Natural killer cell treated with Interleukin-12 subunit alpha and Interleukin-12 subunit beta and Interleukin-15 and Interleukin-18, amount 100 ng/mL, for 72 hours (primary cell): ENCODE results near the gene SPESP1. TPM values are rescaled to one million over a fixed set of nuclear protein-coding genes. Genes with fewer than 3 reads are reported as not detected.
"Not testable (repeated sequence)": the region's sequence is repeated elsewhere in the genome, so short reads cannot be mapped to it uniquely, and the experiment has no call there.

ENCODE experiments used
- ATAC-seq, 2 donors: fragments of 150-1000 bp; cut with Tn5 transposase in 1 of 2; sonication (Bioruptor Pico), chemical (Tn5 transposase) in 1 of 2; 2 replicates each; pipeline ENCODE4 v1.10.0; 2021
- DNase-seq: peaks from one replicate; pipeline ENCODE4 v3.0.0; 2022; ENCODE audit warnings: low spot score
- H3K27ac Mint-ChIP-seq, 2 donors: 1 replicate in 1 of 2; 2 replicates in 1 of 2; pipeline ENCODE4 v1.8.0; 2022; ENCODE audit warnings: mixed read lengths in 2 of 2, mild to moderate bottlenecking in 1 of 2, moderate library complexity in 1 of 2
- H3K27me3 Mint-ChIP-seq, 2 donors: 1 replicate in 1 of 2; 2 replicates in 1 of 2; pipeline ENCODE4 v1.8.0; 2022; ENCODE audit warnings: mixed read lengths in 2 of 2
- H3K36me3 Mint-ChIP-seq: one replicate; pipeline ENCODE4 v1.8.0; 2022; ENCODE audit warnings: mixed read lengths
- H3K4me1 Mint-ChIP-seq, 2 donors: 1 replicate in 1 of 2; 2 replicates in 1 of 2; pipeline ENCODE4 v1.8.0; 2022; ENCODE audit warnings: low read depth in 2 of 2, mixed read lengths in 2 of 2, mild to moderate bottlenecking in 1 of 2
- H3K4me3 Mint-ChIP-seq: one replicate; pipeline ENCODE4 v1.8.0; 2022; ENCODE audit warnings: mixed read lengths
- H3K9me3 Mint-ChIP-seq: 2 replicates; pipeline ENCODE4 v1.8.0; 2022; ENCODE audit warnings: mixed read lengths
- total RNA-seq, 2 donors: library from RNA; stranded (reverse); gene quantifications; one replicate each; pipeline ENCODE4 v1.2.3, GENCODE V29; 2022

The SPESP1 gene
- total RNA-seq, 2 donors from 2014 or later = 0.50 TPM; not detected in 1

DNA sequence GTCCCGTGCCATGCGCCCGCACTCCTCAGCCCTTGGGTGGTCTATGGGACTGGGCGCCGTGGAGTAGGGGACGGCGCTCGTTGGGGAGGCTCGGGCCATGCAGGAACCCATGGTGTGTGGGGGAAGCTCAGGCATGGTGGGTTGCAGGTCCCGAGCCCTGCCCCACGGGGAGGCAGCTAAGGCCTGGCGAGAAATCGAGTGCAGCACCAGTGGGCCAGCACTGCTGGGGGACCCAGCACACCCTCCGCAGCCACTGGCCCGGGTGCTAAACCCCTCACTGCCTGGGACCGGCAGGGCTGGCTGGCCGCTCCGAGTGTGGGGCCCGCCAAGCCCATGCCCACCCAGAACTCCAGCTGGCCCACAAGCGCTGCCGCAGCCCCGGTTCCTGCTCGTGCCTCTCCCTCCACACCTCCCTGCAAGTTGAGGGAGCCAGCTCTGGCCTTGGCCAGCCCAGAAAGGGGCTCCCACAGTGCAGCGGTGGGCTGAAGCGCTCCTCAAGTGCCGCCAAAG is 45.4 kb downstream of the SPESP1 start:
- not testable (repeated sequence) for H3K27ac Mint-ChIP-seq, ATAC-seq, DNase-seq, H3K4me3 Mint-ChIP-seq, H3K36me3 Mint-ChIP-seq, H3K9me3 Mint-ChIP-seq, H3K4me1 Mint-ChIP-seq
- H3K27me3 Mint-ChIP-seq = peaks cover 10 to 17% of the 10 kb centered on the region in 2 donors

- not testable (repeated sequence) for H3K4me1 Mint-ChIP-seq, H3K36me3 Mint-ChIP-seq, H3K27ac Mint-ChIP-seq, H3K4me3 Mint-ChIP-seq, H3K9me3 Mint-ChIP-seq, DNase-seq, ATAC-seq
- H3K27me3 Mint-ChIP-seq = peaks cover 10 to 26% of the 10 kb centered on the region in 2 donors
Observed at GRCh38 chr15:68977426-68977825, 47.1 kb downstream of the SPESP1 start.

GRCh38 chr15:68979006-68979405 is 48.7 kb downstream of the SPESP1 start:
- Mint-ChIP-seq H3K4me3 (no peak overlapping the region), H3K27ac (no peak overlapping the region), H3K36me3 (peaks cover 5% of the 10 kb centered on the region), H3K4me1 (no peaks in the 10 kb centered on the region), H3K9me3 (no peaks in the 10 kb centered on the region), H3K27me3 (peaks cover 7 to 20% of the 10 kb centered on the region in 2 donors)
- DNase-seq (no peak), ATAC-seq (no peak)

DNA sequence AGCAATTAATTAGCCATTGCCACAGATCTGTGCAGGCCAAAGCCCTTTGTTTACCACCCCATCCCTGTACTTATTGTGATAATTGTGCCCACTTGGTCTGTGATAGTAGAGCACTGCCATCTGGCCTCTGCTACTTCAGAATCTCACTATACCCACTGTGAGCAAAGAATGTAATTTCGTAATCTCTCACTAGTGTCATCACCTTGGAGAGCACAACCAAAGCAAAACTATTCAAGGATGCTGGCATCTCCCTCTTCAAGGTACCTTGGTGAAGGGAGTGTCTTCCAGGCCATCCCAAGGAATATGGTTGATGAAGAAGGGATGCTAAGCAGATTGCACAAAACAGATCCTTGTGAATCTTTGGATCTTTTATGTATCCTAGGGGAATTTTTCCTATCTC is 49.5 kb downstream of the SPESP1 start:
- DNase-seq (no peak), ATAC-seq (no peak)
- H3K27me3 Mint-ChIP-seq = peaks cover 8 to 13% of the 10 kb centered on the region in 2 donors
- H3K4me3 Mint-ChIP-seq = no peak overlapping the region
- no peak overlapping the region for H3K27ac Mint-ChIP-seq
- H3K4me1 Mint-ChIP-seq = no peaks in the 10 kb centered on the region
- no peaks in the 10 kb centered on the region for H3K9me3 Mint-ChIP-seq
- peaks cover 5% of the 10 kb centered on the region for H3K36me3 Mint-ChIP-seq

DNA sequence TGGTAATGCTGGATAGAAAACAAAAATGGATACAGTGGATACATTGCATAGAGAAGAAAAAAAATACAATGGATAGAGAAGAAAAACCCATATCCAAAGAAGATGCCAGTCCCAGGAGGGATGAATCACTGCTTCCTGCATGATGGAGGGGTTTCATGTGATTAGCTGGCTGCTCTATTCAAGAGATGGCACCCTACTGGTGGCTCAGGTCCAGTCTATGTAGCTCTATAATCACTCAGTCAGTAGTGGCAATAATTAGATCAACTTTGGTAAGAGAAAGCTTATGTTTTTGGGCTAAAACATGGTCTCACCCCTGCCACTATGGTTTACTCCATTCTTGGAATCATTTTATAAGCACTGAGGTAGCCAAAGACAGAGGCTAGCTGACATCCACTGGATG is 50.5 kb downstream of the SPESP1 start:
- peaks cover 5% of the 10 kb centered on the region for H3K36me3 Mint-ChIP-seq
- no peak overlapping the region for H3K27ac Mint-ChIP-seq
- ATAC-seq (no peak), DNase-seq (no peak)
- peaks cover 8 to 13% of the 10 kb centered on the region in 2 donors for H3K27me3 Mint-ChIP-seq
- no peaks in the 10 kb centered on the region for H3K9me3 Mint-ChIP-seq
- no peaks in the 10 kb centered on the region for H3K4me1 Mint-ChIP-seq
- H3K4me3 Mint-ChIP-seq = no peak overlapping the region

DNA sequence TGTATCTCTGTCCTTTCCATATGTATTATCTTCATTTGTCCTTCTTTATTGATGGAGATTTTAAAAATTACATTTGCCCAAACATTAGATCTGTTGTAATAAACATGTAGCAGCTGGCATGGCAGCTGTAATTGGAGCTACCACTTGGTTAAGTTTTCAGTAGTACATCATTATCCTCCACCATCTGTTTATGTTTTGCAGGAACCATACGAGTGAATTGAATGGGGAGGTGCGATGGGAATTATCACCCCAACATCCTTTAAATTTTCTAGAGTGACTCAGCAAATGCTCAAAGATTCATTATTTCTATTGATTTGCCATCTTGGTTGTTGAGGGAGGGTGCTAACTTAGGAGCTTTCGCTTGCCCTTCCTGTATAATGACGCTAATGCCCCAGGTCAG is 51.6 kb downstream of the SPESP1 start:
- H3K27me3 Mint-ChIP-seq = peaks cover 8 to 13% of the 10 kb centered on the region in 2 donors
- peaks cover 3% of the 10 kb centered on the region for H3K36me3 Mint-ChIP-seq
- H3K4me1 Mint-ChIP-seq = no peaks in the 10 kb centered on the region
- no peak overlapping the region for H3K4me3 Mint-ChIP-seq
- H3K9me3 Mint-ChIP-seq = no peaks in the 10 kb centered on the region
- ATAC-seq = no peak
- no peak for DNase-seq
- H3K27ac Mint-ChIP-seq = no peak overlapping the region

- no peak for DNase-seq
- no peaks in the 10 kb centered on the region for H3K9me3 Mint-ChIP-seq
- H3K27me3 Mint-ChIP-seq = peaks cover 13 to 15% of the 10 kb centered on the region in 2 donors
- no peak overlapping the region for H3K27ac Mint-ChIP-seq
- H3K4me3 Mint-ChIP-seq = no peak overlapping the region
- no peaks in the 10 kb centered on the region for H3K36me3 Mint-ChIP-seq
- ATAC-seq = no peak
- no peaks in the 10 kb centered on the region for H3K4me1 Mint-ChIP-seq
Observed at GRCh38 chr15:68982976-68983563, 52.7 kb downstream of the SPESP1 start.

DNA sequence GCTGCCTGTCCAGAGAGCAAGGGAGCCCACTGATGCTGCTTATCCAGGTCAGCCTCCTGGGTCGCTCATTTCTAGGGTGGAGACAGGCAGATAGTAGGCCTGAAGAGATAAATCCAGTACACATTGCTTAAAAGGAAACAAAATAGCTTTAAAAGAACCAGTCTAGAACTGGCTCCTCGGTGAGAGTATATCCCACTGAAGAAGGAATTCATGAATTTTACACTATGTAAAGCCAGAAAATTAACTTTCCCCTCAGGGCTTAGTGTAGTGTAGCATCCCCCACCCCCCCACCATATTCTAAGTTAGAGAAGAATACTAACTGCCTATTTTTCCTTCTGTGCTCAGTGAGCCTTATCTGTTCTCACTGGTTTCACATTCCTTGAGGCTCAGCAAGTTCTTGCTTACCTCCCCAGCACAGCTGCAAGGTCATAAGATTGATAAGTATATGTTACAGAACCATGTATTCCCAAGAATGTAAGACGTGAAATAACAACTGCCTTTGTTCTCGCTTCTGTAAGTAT is 53.7 kb downstream of the SPESP1 start:
- no peak overlapping the region for H3K4me3 Mint-ChIP-seq
- H3K4me1 Mint-ChIP-seq = no peaks in the 10 kb centered on the region
- H3K36me3 Mint-ChIP-seq = no peaks in the 10 kb centered on the region
- DNase-seq = no peak
- no peaks in the 10 kb centered on the region for H3K9me3 Mint-ChIP-seq
- ATAC-seq = no peak
- peaks cover 21% of the 10 kb centered on the region in 2 donors for H3K27me3 Mint-ChIP-seq
- no peak overlapping the region for H3K27ac Mint-ChIP-seq

DNA sequence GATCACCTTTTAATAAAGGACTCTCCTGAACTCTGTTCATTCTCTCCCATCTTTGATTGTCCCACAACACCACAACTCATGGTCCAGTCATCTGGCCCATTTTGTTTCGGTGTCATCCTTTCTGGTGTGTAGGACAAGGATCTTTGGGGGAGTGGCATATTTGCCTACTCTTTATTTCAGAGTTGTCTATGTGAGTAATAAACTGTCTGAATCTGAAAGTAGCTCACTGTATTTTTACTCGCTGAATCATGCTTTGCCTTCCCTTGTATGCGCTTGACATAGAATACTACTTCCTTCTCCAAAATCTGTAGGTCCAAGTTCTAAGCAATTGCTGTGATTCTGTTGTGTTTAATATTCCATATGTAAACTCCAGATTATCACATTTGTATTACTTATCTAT is 54.3 kb downstream of the SPESP1 start:
- H3K4me1 Mint-ChIP-seq = no peaks in the 10 kb centered on the region
- DNase-seq = no peak

DNA sequence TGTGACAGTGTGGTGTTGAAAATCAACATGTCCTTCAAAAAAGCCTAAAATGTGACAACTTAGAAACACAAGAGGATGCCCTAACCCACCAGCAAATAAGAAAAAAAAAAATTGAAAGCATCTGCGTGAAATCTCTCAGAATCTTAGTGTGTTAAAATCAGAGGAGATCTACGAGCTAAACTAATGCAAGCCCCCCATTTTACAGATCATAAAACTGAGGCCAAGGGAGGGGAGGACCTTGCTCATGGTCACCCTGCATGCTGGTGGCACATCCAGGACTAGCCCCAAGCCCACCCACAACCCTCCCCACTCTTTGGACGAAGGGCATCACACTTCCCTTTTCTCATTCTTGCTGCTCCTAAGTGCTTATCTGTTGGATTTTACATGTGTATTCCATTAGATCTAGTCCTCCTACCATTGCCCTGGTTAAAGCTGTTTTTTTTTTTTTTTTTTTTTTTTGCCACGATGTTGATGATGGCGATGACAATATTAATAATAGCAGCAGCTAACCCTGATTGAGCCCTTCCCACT is 55.1 kb downstream of the SPESP1 start:
- Mint-ChIP-seq H3K36me3 (no peaks in the 10 kb centered on the region), H3K27me3 (peaks cover 23 to 26% of the 10 kb centered on the region in 2 donors), H3K4me3 (no peak overlapping the region), H3K9me3 (no peaks in the 10 kb centered on the region), H3K4me1 (no peaks in the 10 kb centered on the region), H3K27ac (no peak overlapping the region)
- no peak for DNase-seq
- no peak for ATAC-seq

More for the DNA sequence above, 54.3 kb downstream of the SPESP1 start:
- H3K27me3 Mint-ChIP-seq = peaks cover 23 to 26% of the 10 kb centered on the region in 2 donors
- H3K36me3 Mint-ChIP-seq = no peaks in the 10 kb centered on the region
- no peak for ATAC-seq
- H3K27ac Mint-ChIP-seq = no peak overlapping the region
- no peaks in the 10 kb centered on the region for H3K9me3 Mint-ChIP-seq
- no peak overlapping the region for H3K4me3 Mint-ChIP-seq

DNA sequence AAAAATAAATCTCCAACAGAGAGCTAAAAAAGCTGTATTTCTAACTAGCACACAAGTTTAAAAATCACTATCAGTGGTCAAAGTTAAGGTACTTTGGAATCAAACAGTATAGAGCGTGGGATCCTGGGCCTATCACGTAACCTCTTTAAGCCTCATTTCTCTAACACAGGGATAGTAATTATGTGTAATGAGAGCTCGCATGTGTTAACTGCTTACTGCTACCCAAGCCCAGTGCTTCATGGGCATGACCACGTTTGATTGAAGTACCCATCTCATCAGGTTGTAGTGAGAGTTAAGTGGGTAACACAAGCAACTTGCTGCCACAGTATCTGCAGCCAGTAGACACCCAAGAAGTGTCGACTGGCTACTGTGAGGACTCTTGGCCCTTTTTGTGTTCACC is 56.0 kb downstream of the SPESP1 start:
- H3K36me3 Mint-ChIP-seq = no peaks in the 10 kb centered on the region
- H3K27me3 Mint-ChIP-seq = peaks cover 22 to 24% of the 10 kb centered on the region in 2 donors
- H3K27ac Mint-ChIP-seq = no peak overlapping the region

DNA sequence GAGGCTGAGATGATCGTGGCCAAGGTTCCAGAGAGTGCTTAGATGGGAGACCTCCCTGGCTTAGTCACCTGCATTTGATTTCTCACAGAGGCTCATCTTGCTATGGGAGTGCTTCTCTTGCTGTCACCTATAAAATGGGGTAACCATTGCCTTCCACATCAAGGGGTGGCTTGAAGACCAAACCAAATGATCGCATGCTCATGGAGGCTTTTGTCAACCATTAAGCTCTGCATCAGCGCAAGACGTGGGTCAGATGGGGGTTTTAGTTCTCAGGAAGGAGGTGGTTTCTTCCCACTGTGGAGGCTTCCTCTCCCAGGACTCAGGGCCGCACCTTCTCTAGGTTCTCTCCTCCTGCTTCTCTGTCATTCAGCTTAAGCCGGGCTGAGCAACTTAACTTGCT is 56.8 kb downstream of the SPESP1 start:
- Mint-ChIP-seq H3K4me3 (no peak overlapping the region), H3K27me3 (peaks cover 14 to 23% of the 10 kb centered on the region in 2 donors), H3K4me1 (no peaks in the 10 kb centered on the region), H3K27ac (no peak overlapping the region), H3K36me3 (no peaks in the 10 kb centered on the region), H3K9me3 (no peaks in the 10 kb centered on the region)
- ATAC-seq (no peak), DNase-seq (no peak)

More for the DNA sequence above, 56.0 kb downstream of the SPESP1 start:
- Mint-ChIP-seq H3K9me3 (no peaks in the 10 kb centered on the region), H3K4me1 (no peaks in the 10 kb centered on the region), H3K4me3 (no peak overlapping the region)
- no peak for DNase-seq
- ATAC-seq = no peak

GRCh38 chr15:68987676-68988075 is 57.4 kb downstream of the SPESP1 start:
- Mint-ChIP-seq H3K27ac (no peak overlapping the region), H3K27me3 (peaks cover 13 to 23% of the 10 kb centered on the region in 2 donors), H3K36me3 (no peaks in the 10 kb centered on the region), H3K9me3 (no peaks in the 10 kb centered on the region), H3K4me3 (no peak overlapping the region), H3K4me1 (no peaks in the 10 kb centered on the region)
- no peak for ATAC-seq
- DNase-seq = no peak

DNA sequence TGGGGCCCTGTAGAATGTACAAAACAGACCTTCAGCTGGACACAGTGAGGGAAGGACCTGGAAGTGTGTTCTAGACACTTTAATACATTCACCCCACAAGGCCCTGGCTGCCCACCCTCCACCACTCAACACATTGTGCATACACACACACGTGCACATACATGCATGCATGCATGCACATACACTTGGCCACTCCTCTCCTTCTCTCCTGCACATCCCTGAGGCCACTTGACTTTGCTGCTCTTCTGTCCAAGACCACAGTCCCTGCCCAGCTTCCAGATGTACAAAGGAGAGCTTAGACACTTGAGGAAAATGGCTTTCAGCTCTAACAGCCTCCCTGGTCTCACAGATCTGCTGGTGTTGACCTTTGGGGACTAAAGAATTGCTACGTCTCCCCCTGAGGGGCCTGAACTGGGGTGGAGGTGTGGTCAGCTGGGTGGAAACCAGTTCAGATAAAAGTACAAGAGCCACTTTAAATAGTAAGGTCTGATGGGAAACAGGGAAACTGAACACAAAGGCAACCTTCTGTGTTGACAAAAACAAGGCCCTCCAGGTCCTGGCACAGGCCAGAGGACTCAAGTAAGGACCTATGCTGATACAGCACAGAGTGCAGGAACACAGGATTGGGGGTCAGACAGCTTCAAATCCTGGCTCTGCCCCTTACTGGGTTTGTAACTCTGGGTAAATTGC is 59.4 kb downstream of the SPESP1 start:
- DNase-seq (no peak), ATAC-seq (no peak)
- no peaks in the 10 kb centered on the region for H3K9me3 Mint-ChIP-seq
- no peak overlapping the region for H3K27ac Mint-ChIP-seq
- H3K4me3 Mint-ChIP-seq = no peak overlapping the region
- no peaks in the 10 kb centered on the region for H3K36me3 Mint-ChIP-seq
- no peaks in the 10 kb centered on the region for H3K4me1 Mint-ChIP-seq
- peaks cover 13 to 20% of the 10 kb centered on the region in 2 donors for H3K27me3 Mint-ChIP-seq
